CD14-positive monocyte (primary cell): ENCODE results near the gene CALB2. TPM values are rescaled to one million over a fixed set of nuclear protein-coding genes. Genes with fewer than 3 reads are reported as not detected.

Source experiments
- DNase-seq, 3 donors: peaks; one replicate each; pipeline ENCODE4 v3.0.0-alpha.2; 2011 to 2022
- H2AFZ ChIP-seq: 2 replicates; pipeline ENCODE4 v1.6.0; 2012; ENCODE audit warnings: mild to moderate bottlenecking, low read depth, low read length, inconsistent platforms; ENCODE audit not compliant: insufficient read depth, poor library complexity, severe bottlenecking
- H3K27ac ChIP-seq, 2 donors: 1 replicate in 1 of 2; 2 replicates in 1 of 2; pipeline ENCODE4 v1.5.1; 2012 to 2013; ENCODE audit warnings: low read length in 2 of 2, control low read depth in 1 of 2, inconsistent platforms in 1 of 2, low read depth in 1 of 2, mild to moderate bottlenecking in 1 of 2
- H3K27me3 ChIP-seq, 2 donors: one replicate each; pipeline versions ENCODE4 v1.6.0 to v1.6.1; 2011 to 2013; ENCODE audit warnings: low read length in 2 of 2; ENCODE audit not compliant: control insufficient read depth in 2 of 2, insufficient read depth in 2 of 2
- H3K36me3 ChIP-seq, 2 donors: replicated peaks in 1 of 2; 1 replicate in 1 of 2; 2 replicates in 1 of 2; pipeline versions ENCODE4 v1.5.1 to v1.6.1; 2012 to 2013; ENCODE audit warnings: low read length in 2 of 2, control low read depth in 1 of 2, inconsistent platforms in 1 of 2, mild to moderate bottlenecking in 1 of 2; ENCODE audit not compliant: insufficient read depth in 2 of 2, control insufficient read depth in 1 of 2
- H3K4me1 ChIP-seq, 2 donors: 1 replicate in 1 of 2; 2 replicates in 1 of 2; pipeline versions ENCODE4 v1.5.1 to v1.6.1; 2012 to 2013; ENCODE audit warnings: low read length in 2 of 2, control low read depth in 1 of 2, inconsistent platforms in 1 of 2, mild to moderate bottlenecking in 1 of 2, moderate library complexity in 1 of 2; ENCODE audit not compliant: insufficient read depth in 2 of 2, control insufficient read depth in 1 of 2
- H3K4me2 ChIP-seq: replicated peaks from 2 replicates; pipeline ENCODE3; 2012; ENCODE audit warnings: low read length, moderate library complexity, mild to moderate bottlenecking; ENCODE audit not compliant: poor library complexity, severe bottlenecking; ENCODE audit errors: extremely low read depth
- H3K4me3 ChIP-seq, 3 experiments: fragments of 200-600 bp in 1 of 3; sonication (generic) in 1 of 3; replicated peaks in 1 of 3; 1 replicate in 2 of 3; 2 replicates in 1 of 3; pipeline ENCODE4 v1.5.1; 2011 to 2013; ENCODE audit warnings: low read length in 3 of 3, mild to moderate bottlenecking in 3 of 3, control low read depth in 2 of 3, low read depth in 2 of 3, inconsistent platforms in 1 of 3, moderate library complexity in 1 of 3
- H3K79me2 ChIP-seq: 2 replicates; pipeline ENCODE4 v1.6.0; 2012; ENCODE audit warnings: mild to moderate bottlenecking, control low read depth, inconsistent platforms, low read length, moderate library complexity; ENCODE audit not compliant: insufficient read depth
- H3K9ac ChIP-seq: 2 replicates; pipeline ENCODE4 v1.6.0; 2017; ENCODE audit warnings: low read length, mild to moderate bottlenecking; ENCODE audit not compliant: insufficient read depth, poor library complexity, severe bottlenecking
- H3K9me3 ChIP-seq, 2 donors: replicated peaks in 1 of 2; 1 replicate in 1 of 2; 2 replicates in 1 of 2; pipeline versions ENCODE4 v1.5.1 to v1.6.1; 2012 to 2013; ENCODE audit warnings: low read length in 2 of 2, control low read depth in 1 of 2; ENCODE audit not compliant: control insufficient read depth in 1 of 2, insufficient read depth in 1 of 2
- H4K20me1 ChIP-seq: 2 replicates; pipeline ENCODE4 v1.6.0; 2012; ENCODE audit warnings: mild to moderate bottlenecking, low read length, control low read depth, moderate library complexity; ENCODE audit not compliant: insufficient read depth
- H3K27ac Mint-ChIP-seq, 7 donors: one replicate each; pipeline ENCODE4 v1.8.0; 2020; ENCODE audit warnings: mild to moderate bottlenecking in 7 of 7, mixed read lengths in 7 of 7, moderate library complexity in 6 of 7, inconsistent platforms in 2 of 7
- H3K27me3 Mint-ChIP-seq, 3 donors: one replicate each; pipeline ENCODE4 v1.8.0; 2021 to 2022; ENCODE audit warnings: low read depth in 3 of 3, mild to moderate bottlenecking in 3 of 3, mixed read lengths in 3 of 3, moderate library complexity in 3 of 3, inconsistent platforms in 1 of 3
- H3K36me3 Mint-ChIP-seq, 2 donors: one replicate each; pipeline ENCODE4 v1.8.0; 2020; ENCODE audit warnings: mixed read lengths in 2 of 2, inconsistent platforms in 1 of 2, mild to moderate bottlenecking in 1 of 2
- H3K4me1 Mint-ChIP-seq: one replicate; pipeline ENCODE4 v1.8.0; 2020; ENCODE audit warnings: mild to moderate bottlenecking, mixed read lengths
- H3K4me3 Mint-ChIP-seq, 2 donors: one replicate each; pipeline ENCODE4 v1.8.0; 2020; ENCODE audit warnings: mild to moderate bottlenecking in 2 of 2, mixed read lengths in 2 of 2, moderate library complexity in 1 of 2
- H3K9me3 Mint-ChIP-seq, 7 donors: one replicate each; pipeline ENCODE4 v1.8.0; 2020 to 2022; ENCODE audit warnings: mixed read lengths in 7 of 7, mild to moderate bottlenecking in 6 of 7, moderate library complexity in 6 of 7, inconsistent platforms in 2 of 7
- WGBS: methylation state at CpG from one replicate; pipeline ENCODE4 v1.1.5; 2013; ENCODE audit warnings: missing lambda C conversion rate; ENCODE audit not compliant: insufficient coverage; 5-methylcytosine and 5-hydroxymethylcytosine counted together
- intact Hi-C, 2 donors: fragments of 100-400 bp; cut with micrococcal nuclease; formaldehyde crosslinking; loops; one replicate each; pipeline versions ENCODE4 v1.15.0 to v1.15.1; 2023
- polyA plus RNA-seq, 3 donors: library from polyadenylated mRNA; depleted of rRNA in 1 of 3; unstranded in 2 of 3; stranded (reverse) in 1 of 3; fragments of 300-500 nt in 2 of 3; fragments of >200 nt in 1 of 3; fragmentation: Illumina TruSeq in 2 of 3; gene quantifications; 1 replicate in 2 of 3; 2 replicates in 1 of 3; pipeline ENCODE4 v1.2.3, GENCODE V29; 2012 to 2021
- TF ChIP-seq, protein P1 (sequence below): fragments of 200-600 bp; IDR thresholded peaks from one replicate; pipeline ENCODE4 v1.8.0; 2022; ENCODE audit warnings: antibody characterized with exemption, mild to moderate bottlenecking

Gene CALB2
- polyA plus RNA-seq, 3 donors, result not detected

DNA sequence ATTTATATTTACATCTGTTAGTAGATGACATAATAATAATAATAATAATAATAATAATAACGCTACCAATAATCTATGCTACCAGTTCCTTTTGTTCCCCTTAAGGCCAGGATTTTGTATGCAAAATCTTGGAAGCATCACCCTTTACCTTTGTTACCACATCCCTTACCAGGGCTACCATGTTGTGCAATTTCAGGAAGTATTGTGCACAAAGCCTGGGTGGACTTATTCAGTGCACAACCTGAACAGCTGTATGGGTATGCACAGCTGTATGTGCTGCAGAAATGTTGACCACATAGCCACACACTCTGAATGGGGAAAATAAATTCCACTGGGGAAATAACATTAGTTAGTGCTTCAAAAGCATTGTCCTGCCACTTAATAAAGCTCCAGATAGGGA is 19.9 kb upstream of the CALB2 start:
- Mint-ChIP-seq H3K27ac (no peak overlapping the region), H3K9me3 (peaks cover 0 to 4% (median 0%) of the 10 kb centered on the region in 7 donors), H3K4me1 (no peaks in the 10 kb centered on the region), H3K27me3 (peaks cover 1 to 3% (median 2%) of the 10 kb centered on the region in 3 donors), H3K4me3 (no peak overlapping the region), H3K36me3 (no peaks in the 10 kb centered on the region)
- Histone ChIP-seq H4K20me1 (no peaks in the 10 kb centered on the region), H3K9me3 (no peaks in the 10 kb centered on the region), H3K4me2 (no peak overlapping the region), H3K4me3 (no peak overlapping the region), H3K36me3 (no peaks in the 10 kb centered on the region), H3K27me3 (no peaks in the 10 kb centered on the region), H3K79me2 (no peaks in the 10 kb centered on the region), H3K4me1 (no peaks in the 10 kb centered on the region), H3K27ac (no peak overlapping the region), H2AFZ (no peak overlapping the region), H3K9ac (no peak overlapping the region)
- intact Hi-C loops, result no loop called here
- no peak for DNase-seq
- TF ChIP-seq, protein P1, sequence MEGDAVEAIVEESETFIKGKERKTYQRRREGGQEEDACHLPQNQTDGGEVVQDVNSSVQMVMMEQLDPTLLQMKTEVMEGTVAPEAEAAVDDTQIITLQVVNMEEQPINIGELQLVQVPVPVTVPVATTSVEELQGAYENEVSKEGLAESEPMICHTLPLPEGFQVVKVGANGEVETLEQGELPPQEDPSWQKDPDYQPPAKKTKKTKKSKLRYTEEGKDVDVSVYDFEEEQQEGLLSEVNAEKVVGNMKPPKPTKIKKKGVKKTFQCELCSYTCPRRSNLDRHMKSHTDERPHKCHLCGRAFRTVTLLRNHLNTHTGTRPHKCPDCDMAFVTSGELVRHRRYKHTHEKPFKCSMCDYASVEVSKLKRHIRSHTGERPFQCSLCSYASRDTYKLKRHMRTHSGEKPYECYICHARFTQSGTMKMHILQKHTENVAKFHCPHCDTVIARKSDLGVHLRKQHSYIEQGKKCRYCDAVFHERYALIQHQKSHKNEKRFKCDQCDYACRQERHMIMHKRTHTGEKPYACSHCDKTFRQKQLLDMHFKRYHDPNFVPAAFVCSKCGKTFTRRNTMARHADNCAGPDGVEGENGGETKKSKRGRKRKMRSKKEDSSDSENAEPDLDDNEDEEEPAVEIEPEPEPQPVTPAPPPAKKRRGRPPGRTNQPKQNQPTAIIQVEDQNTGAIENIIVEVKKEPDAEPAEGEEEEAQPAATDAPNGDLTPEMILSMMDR, result no peak
- WGBS, result no CpG with 5 or more reads among the region's 1 CpG

DNA sequence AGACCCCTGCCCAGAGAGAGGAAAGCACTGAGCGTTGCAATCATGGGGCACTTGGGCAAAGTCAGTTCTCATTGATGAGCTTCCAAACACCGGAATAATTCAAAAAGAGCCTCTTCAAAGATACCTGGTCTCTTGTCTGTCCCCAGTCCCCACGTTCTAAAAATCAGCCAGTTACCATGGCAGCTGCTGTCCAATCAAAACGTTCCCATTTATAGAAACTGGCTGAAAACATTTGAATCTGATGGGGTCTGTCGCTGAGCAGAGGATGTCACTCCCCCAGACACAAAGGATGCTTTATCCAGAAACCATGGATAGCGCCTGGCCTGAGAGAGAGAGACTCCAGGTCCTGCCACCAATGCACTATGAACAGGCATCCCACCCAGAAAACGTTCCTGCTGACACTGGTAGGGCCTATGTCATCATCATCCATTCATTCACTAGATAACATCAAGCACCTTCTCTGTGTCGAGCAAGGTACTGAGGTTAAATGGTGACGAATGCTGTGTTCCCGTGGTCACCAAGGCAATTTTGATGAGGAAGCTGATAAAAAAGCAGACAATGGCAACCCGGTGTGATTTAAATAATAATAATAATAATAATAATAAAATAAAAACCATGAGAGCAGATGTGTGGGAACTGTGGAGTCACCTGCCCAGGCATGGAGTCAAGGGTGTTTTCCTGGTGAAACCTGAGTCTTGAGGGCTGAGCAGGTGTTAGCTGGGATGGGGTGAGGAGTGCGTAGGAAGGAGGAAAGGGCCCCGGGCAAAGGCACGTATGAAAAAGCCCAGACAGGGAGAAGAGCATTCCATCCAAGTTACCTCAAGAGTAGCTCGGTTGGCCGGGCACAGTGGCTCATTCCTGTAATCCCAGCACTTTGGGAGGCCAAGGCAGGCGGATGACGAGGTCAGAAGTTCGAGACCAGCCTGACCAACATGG is 19.0 kb upstream of the CALB2 start:
- H3K79me2 ChIP-seq, result no peaks in the 10 kb centered on the region
- intact Hi-C loops, result no loop called here
- WGBS, result 80% methylated on average over 12 of the region's 19 CpGs
- H3K36me3 Mint-ChIP-seq, result no peaks in the 10 kb centered on the region
- TF ChIP-seq, protein P1, result no peak
- H3K4me1 Mint-ChIP-seq, result no peaks in the 10 kb centered on the region
- H3K4me3 Mint-ChIP-seq, result no peak overlapping the region
- no peaks in the 10 kb centered on the region for H3K9me3 ChIP-seq
- no peak overlapping the region for H3K4me2 ChIP-seq
- peak overlapping the region in 1 of 7 donors; percentile 23 for H3K27ac Mint-ChIP-seq
- no peak overlapping the region for H2AFZ ChIP-seq
- no peaks in the 10 kb centered on the region for H4K20me1 ChIP-seq
- DNase-seq, result no peak
- no peak overlapping the region for H3K9ac ChIP-seq
- no peak overlapping the region for H3K27ac ChIP-seq
- H3K36me3 ChIP-seq, result no peaks in the 10 kb centered on the region
- no peaks in the 10 kb centered on the region for H3K4me1 ChIP-seq
- H3K4me3 ChIP-seq, result no peak overlapping the region
- H3K27me3 Mint-ChIP-seq, result peaks cover 2 to 4% (median 4%) of the 10 kb centered on the region in 3 donors
- H3K27me3 ChIP-seq, result no peaks in the 10 kb centered on the region
- H3K9me3 Mint-ChIP-seq, result peaks cover 0 to 4% (median 0%) of the 10 kb centered on the region in 7 donors
